ENCODE results near the gene JMJD6. TPM values are rescaled to one million over a fixed set of nuclear protein-coding genes. Genes with fewer than 3 reads are reported as not detected.
A peak's percentile ranks its signal among the peaks of the same experiment; 100 is the strongest.
"Not testable (repeated sequence)": the region's sequence is repeated elsewhere in the genome, so short reads cannot be mapped to it uniquely, and the experiment has no call there.

Gene JMJD6
- total and polyA plus RNA-seq, 5 experiments from 2014 or later = 10.2 to 37.8 (median 34.2) TPM

DNA sequence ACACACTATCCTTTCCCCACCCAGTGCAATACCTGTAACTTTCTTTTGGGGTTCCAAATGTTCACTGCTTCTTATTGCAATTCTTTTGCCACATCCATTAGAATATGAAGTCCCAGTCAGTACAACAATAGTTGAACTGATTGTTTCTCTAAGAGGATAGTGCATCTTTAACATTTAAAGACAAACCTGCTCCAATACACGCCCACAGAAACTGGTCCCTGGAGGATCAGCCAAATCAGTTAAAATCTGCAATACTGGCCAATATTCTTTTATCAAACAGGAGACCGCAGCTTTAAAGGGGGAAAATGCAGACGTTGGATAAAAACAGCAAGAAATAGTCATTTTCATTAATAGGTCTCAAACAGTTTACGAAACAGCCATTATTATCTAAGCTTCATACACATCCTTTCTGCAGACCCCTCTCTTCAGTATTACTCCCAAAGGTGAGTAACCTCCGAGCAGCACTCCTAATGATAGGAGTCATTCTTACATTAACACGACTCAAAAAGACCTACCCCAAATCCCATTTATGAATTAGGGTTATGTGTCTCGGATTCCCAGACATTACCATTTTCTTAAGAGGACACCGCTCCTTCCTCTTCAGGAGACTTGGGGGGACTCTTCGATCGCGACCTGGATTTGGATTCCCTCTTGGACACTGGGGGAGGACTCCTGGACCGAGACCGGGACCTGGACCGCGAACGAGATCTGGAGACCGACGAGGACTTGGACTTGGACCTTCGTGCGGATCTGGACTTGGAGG, 9.4 kb upstream of the JMJD6 start:
- peak overlapping the region; percentile 85 to 99 (median 97) for H3K27ac Mint-ChIP-seq
- no peak for ATAC-seq
- peaks cover 21 to 55% (median 32%) of the 10 kb centered on the region in 3 donors for H3K36me3 Mint-ChIP-seq
- peaks cover 34 to 73% (median 63%) of the 10 kb centered on the region in 4 donors for H3K4me1 Mint-ChIP-seq
- no peak for DNase-seq
- no peaks in the 10 kb centered on the region for H3K9me3 Mint-ChIP-seq
- H3K4me3 Mint-ChIP-seq = peak overlapping the region; percentile 90 to 98 (median 94)
- POLR2A ChIA-PET = interaction anchor here (0.6 to 7.2 kb wide), 15 partner anchors 10 to 1395 kb away, joined by 3 to 184 read pairs (median 5); partner anchors contain the start of genes JMJD6, METTL23 and WBP2
- no peaks in the 10 kb centered on the region for H3K27me3 Mint-ChIP-seq

GRCh38 chr17:76735006-76735405, 8.6 kb upstream of the JMJD6 start:
- peak in 2 of 10 donors; percentile 29 to 34 for DNase-seq
- POLR2A ChIA-PET = interaction anchor here (0.7 to 7.2 kb wide), 8 partner anchors 10 to 1199 kb away, joined by 3 to 184 read pairs (median 21); partner anchors contain the start of genes JMJD6 and METTL23
- Mint-ChIP-seq H3K4me1 (peaks cover 34 to 72% (median 65%) of the 10 kb centered on the region in 4 donors), H3K27ac (peak overlapping the region; percentile 85 to 99 (median 97)), H3K9me3 (no peaks in the 10 kb centered on the region), H3K4me3 (peak overlapping the region; percentile 90 to 98 (median 94)), H3K36me3 (peaks cover 21 to 61% (median 31%) of the 10 kb centered on the region in 3 donors), H3K27me3 (no peaks in the 10 kb centered on the region)
- ATAC-seq = no peak

DNA sequence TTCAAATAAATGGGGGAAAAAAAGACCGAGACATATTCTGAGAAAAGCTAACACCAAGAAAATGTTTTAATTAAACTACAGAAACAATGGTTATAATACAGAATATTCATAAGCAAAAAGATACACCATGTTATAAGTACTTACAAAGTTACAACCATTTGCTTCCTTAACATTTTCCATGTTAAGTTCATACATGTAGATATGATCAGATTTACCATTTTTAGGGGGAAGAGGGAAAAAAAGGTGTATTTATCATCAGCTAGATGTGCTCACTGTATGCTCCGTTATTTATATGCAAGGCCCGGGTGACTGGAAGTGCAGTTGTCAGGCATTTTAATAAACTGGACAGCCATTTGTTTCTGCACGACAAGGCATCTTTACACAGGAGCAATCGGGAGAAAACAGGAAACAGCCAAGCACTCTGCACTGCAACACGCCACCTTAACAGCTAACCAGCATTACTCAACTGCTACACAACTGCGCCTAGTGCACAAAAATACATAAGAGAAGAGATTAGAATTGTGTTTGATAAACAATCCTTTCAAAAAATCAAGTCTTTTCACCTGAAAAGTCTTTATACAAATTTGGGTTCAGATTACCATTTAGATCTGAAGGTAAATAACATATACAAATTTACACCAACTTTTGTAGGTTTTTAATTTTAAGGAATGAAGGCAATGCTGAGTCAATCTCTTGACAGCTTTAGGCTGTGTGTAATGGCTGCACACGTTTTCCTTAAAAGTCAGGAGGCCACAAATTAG, 7.9 kb upstream of the JMJD6 start:
- Mint-ChIP-seq H3K27ac (peak overlapping the region; percentile 85 to 99 (median 97)), H3K27me3 (no peaks in the 10 kb centered on the region), H3K4me1 (peaks cover 34 to 75% (median 70%) of the 10 kb centered on the region in 4 donors), H3K9me3 (no peaks in the 10 kb centered on the region), H3K4me3 (peak overlapping the region; percentile 90 to 98 (median 94)), H3K36me3 (peaks cover 21 to 69% (median 34%) of the 10 kb centered on the region in 3 donors)
- ATAC-seq (no peak), DNase-seq (peak in 1 of 10 donors; percentile 19)
- POLR2A ChIA-PET = interaction anchor here (0.6 to 7.2 kb wide), 6 partner anchors 9 to 82 kb away, joined by 4 to 184 read pairs (median 60); partner anchors contain the start of genes JMJD6 and METTL23

GRCh38 chr17:76733618-76733957, 7.2 kb upstream of the JMJD6 start:
- peak overlapping the region in 9 of 10 donors; percentile 30 to 97 (median 93) for H3K27ac Mint-ChIP-seq
- H3K4me1 Mint-ChIP-seq = peaks cover 31 to 72% (median 68%) of the 10 kb centered on the region in 4 donors
- POLR2A ChIA-PET = interaction anchor here (0.6 to 7.2 kb wide), 4 partner anchors 19 to 83 kb away, joined by 3 to 93 read pairs (median 5); no protein-coding TSS in a partner anchor
- H3K27me3 Mint-ChIP-seq = no peaks in the 10 kb centered on the region
- H3K9me3 Mint-ChIP-seq = no peaks in the 10 kb centered on the region
- peaks cover 21 to 72% (median 34%) of the 10 kb centered on the region in 3 donors for H3K36me3 Mint-ChIP-seq
- no peak for DNase-seq
- ATAC-seq = no peak
- H3K4me3 Mint-ChIP-seq = peak overlapping the region; percentile 90 to 98 (median 94)

- ATAC-seq = no peak
- no peak for DNase-seq
- peak overlapping the region in 9 of 10 donors; percentile 20 to 98 (median 94) for H3K4me3 Mint-ChIP-seq
- POLR2A ChIA-PET = interaction anchor here (0.6 to 7.2 kb wide), 8 partner anchors 10 to 375 kb away, joined by 3 to 93 read pairs (median 4); no protein-coding TSS in a partner anchor
- peaks cover 21 to 72% (median 34%) of the 10 kb centered on the region in 3 donors for H3K36me3 Mint-ChIP-seq
- H3K9me3 Mint-ChIP-seq = no peaks in the 10 kb centered on the region
- peak overlapping the region; percentile 30 to 97 (median 82) for H3K27ac Mint-ChIP-seq
- peaks cover 24 to 72% (median 65%) of the 10 kb centered on the region in 4 donors for H3K4me1 Mint-ChIP-seq
- H3K27me3 Mint-ChIP-seq = no peaks in the 10 kb centered on the region
Measured at GRCh38 chr17:76732734-76733617, 6.6 kb upstream of the JMJD6 start.

DNA sequence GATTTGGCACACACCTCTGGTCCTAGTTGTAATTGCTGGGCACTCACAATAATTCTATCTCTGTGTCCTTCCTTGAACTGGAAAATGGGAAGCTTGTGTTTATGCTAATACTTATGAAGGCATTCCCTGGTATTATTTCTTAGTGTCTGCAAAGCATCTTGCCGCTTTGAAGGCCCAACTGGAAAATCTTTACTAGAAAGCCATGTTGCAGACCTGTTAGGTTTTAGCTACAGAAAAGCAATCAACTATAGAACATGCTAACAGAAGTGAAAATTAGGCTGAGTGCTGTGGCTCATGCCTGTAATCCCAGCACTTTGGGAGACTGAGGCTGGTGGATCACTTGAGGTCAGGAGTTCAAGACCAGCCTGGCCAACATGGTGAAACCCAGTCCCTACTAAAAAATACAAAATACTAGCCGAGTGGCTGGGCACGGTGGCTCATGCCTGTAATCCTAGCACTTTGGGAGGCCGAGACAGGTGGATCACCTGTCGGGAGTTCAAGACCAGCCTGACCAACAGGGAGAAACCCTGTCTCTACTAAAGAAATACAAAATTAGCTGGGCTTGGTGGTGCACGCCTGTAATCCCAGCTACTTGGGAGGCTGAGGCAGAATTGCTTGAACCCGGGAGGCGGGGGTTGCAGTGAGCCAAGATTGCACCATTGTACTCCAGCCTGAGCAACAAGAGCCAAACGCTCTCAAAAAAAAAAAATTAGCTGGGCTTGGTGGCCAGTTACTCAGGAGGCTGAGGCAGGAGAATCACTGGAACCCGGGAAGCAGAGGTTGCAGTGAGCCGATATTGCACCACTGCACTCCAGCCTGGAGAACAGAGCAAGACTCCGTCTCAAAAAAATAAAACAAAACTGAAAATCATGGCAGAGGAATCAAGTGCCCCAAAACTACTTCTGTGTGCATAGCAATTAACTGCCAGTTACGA, 5.7 kb upstream of the JMJD6 start:
- H3K9me3 Mint-ChIP-seq, ATAC-seq, DNase-seq, H3K27me3 Mint-ChIP-seq: not testable (repeated sequence)
- POLR2A ChIA-PET = interaction anchor here (0.6 to 7.2 kb wide), 8 partner anchors 10 to 376 kb away, joined by 3 to 93 read pairs (median 4); no protein-coding TSS in a partner anchor
- peak overlapping the region in 6 of 10 donors; percentile 22 to 94 (median 32) for H3K4me3 Mint-ChIP-seq
- peak overlapping the region; percentile 56 to 97 (median 72) for H3K27ac Mint-ChIP-seq
- peaks cover 21 to 76% (median 34%) of the 10 kb centered on the region in 3 donors for H3K36me3 Mint-ChIP-seq
- H3K4me1 Mint-ChIP-seq = peaks cover 29 to 80% (median 71%) of the 10 kb centered on the region in 4 donors

GRCh38 chr17:76727745-76728456, 1.5 kb upstream of the JMJD6 start:
- DNase-seq = peak in 4 of 10 donors; percentile 23 to 49 (median 34)
- Mint-ChIP-seq H3K27ac (peak overlapping the region; percentile 91 to 99 (median 98)), H3K4me3 (peak overlapping the region; percentile 91 to 99 (median 97)), H3K36me3 (peaks cover 0 to 70% (median 9%) of the 10 kb centered on the region in 3 donors), H3K27me3 (no peaks in the 10 kb centered on the region), H3K9me3 (no peaks in the 10 kb centered on the region), H3K4me1 (peaks cover 13 to 79% (median 63%) of the 10 kb centered on the region in 4 donors)
- no peak for ATAC-seq
- POLR2A ChIA-PET = interaction anchor here (0.5 to 9.3 kb wide), 26 partner anchors 10 to 1467 kb away, joined by 3 to 184 read pairs (median 4); partner anchors contain the start of genes MFSD11, MXRA7, PRPSAP1 and RECQL5

DNA sequence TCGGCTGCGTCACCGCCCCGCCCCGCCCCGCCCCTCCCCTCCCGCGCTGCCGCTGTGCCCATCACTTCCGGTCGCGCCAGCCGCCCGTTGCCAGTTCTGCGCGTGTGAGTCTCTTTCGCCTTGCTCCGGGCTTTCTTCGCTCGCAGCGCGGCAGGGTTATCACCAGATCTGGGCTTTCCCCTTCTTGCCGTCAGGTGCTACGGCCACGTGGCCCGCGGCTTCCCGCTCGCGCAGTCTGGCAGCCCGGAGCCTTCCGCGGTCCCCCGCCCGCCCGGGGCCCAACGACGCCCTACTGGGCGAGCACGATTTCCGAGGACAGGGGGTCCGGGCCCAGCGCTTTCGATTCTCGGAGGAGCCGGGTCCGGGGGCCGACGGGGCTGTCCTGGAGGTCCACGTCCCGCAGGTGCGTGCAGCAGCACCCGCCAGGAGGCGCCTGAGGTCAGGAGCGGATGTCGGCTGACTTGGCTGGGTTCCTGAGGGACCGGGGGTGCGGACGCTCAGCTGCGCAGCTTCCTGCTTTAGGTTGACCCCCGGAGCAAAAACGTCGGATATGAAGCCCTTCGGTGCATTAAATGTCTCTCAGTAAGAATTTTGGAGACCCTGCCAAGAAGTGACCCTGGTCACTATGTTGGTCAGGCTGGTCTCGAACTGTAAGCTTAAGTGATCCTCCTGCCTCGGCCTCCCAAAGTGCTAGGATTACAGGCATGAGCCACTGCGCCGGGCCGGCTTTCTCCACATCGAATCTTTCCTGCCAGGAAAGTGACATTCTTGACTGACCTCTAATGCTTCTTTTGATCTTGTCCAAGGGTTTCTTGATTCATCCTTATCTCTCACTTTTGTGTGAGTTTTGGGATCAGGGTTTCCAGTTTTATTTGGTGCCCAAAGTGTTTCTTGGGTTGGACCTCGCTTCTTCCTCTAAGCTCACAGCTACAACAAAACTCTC, 641 bp upstream of the JMJD6 start, which contains the start of gene METTL23:
Gene METTL23 (plus strand): TSS at position 64 of the 943 bp plus-strand sequence. CDS start 2,872 bp downstream, outside the sequence.
- Mint-ChIP-seq H3K27me3 (no peaks in the 10 kb centered on the region), H3K36me3 (peaks cover 0 to 70% (median 10%) of the 10 kb centered on the region in 3 donors), H3K4me3 (peak within 1 kb of the TSS; percentile 91 to 99 (median 97)), H3K4me1 (peaks cover 13 to 75% (median 59%) of the 10 kb centered on the region in 4 donors), H3K27ac (peak within 1 kb of the TSS; percentile 91 to 99 (median 98)), H3K9me3 (no peaks in the 10 kb centered on the region)
- ATAC-seq = peak; percentile 62 to 76
- POLR2A ChIA-PET = interaction anchor here (0.5 to 9.3 kb wide), 27 partner anchors 10 to 1060 kb away, joined by 3 to 184 read pairs (median 4); partner anchors contain the start of genes MFSD11, MXRA7, PRPSAP1 and RECQL5
- DNase-seq = peak in 7 of 10 donors; percentile 84 to 94 (median 87)

Measured in naive thymus-derived CD8-positive, alpha-beta T cell (primary cell).